Cardiac muscle cell (in vitro differentiated cells and primary cell): Measurements from ENCODE around the gene RBM22. TPM values are rescaled to one million over a fixed set of nuclear protein-coding genes. Genes with fewer than 3 reads are reported as not detected.

Experiments
- DNase-seq, 2 donors: peaks; one replicate each; pipeline versions ENCODE4 v3.0.0 to v3.0.0-alpha.2; 2010 to 2017; ENCODE audit warnings: low read depth in 1 of 2, low spot score in 1 of 2
- H3K27ac ChIP-seq: fragments of 200-600 bp; sonication (generic); 2 replicates; pipeline ENCODE4 v1.5.1; 2016
- H3K27me3 ChIP-seq: fragments of 200-600 bp; sonication (generic); 2 replicates; pipeline ENCODE4 v1.6.0; 2016; ENCODE audit warnings: control low read depth
- H3K36me3 ChIP-seq: fragments of 200-600 bp; sonication (generic); 2 replicates; pipeline ENCODE4 v1.5.1; 2016; ENCODE audit warnings: control low read depth
- H3K4me1 ChIP-seq: fragments of 200-600 bp; sonication (generic); 2 replicates; pipeline ENCODE4 v1.8.1; 2017; ENCODE audit warnings: low read depth, mild to moderate bottlenecking, mixed run types
- H3K4me3 ChIP-seq: fragments of 200-600 bp; sonication (generic); 2 replicates; pipeline ENCODE4 v1.5.1; 2016; ENCODE audit warnings: mild to moderate bottlenecking
- H3K9me3 ChIP-seq: fragments of 200-600 bp; sonication (generic); 2 replicates; pipeline ENCODE4 v1.5.1; 2017; ENCODE audit warnings: low read depth, mild to moderate bottlenecking, control low read depth
- CTCF ChIP-seq: IDR thresholded peaks from 2 replicates; pipeline ENCODE4 v1.5.1; 2012; ENCODE audit warnings: low read depth, mild to moderate bottlenecking, low read length
- polyA plus RNA-seq: library from polyadenylated mRNA; unstranded; fragments of >200 nt; fragmentation: Nextera tagmentation; extraction: Ambion mirVana; gene quantifications from 2 replicates; pipeline ENCODE4 v1.2.1, GENCODE V29; 2016
- total RNA-seq: library from RNA; depleted of rRNA; stranded (reverse); fragments of >200 nt; gene quantifications from 2 replicates; pipeline ENCODE4 v1.2.3, GENCODE V29; 2016

The RBM22 gene
- total and polyA plus RNA-seq, 2 experiments from 2014 or later: 33.0 to 39.0 TPM

- DNase-seq: no peak
- H3K4me1 ChIP-seq: peaks cover 10% of the 10 kb centered on the region
- no peaks in the 10 kb centered on the region for H3K9me3 ChIP-seq
- H3K4me3 ChIP-seq: no peak overlapping the region
- no peak overlapping the region for H3K27ac ChIP-seq
- TF ChIP-seq CTCF: no peak
- no peaks in the 10 kb centered on the region for H3K36me3 ChIP-seq
- H3K27me3 ChIP-seq: no peaks in the 10 kb centered on the region
Observed at GRCh38 chr5:150653762-150654556, 46.9 kb downstream of the RBM22 start.

- Histone ChIP-seq H3K4me3 (no peak overlapping the region), H3K27ac (no peak overlapping the region), H3K9me3 (no peaks in the 10 kb centered on the region), H3K36me3 (no peaks in the 10 kb centered on the region), H3K4me1 (peaks cover 10% of the 10 kb centered on the region), H3K27me3 (no peaks in the 10 kb centered on the region)
- TF ChIP-seq CTCF: peak; percentile 46
- peak in 1 of 2 donors; percentile 53 for DNase-seq
Observed at GRCh38 chr5:150653145-150653761, 47.6 kb downstream of the RBM22 start.

- Histone ChIP-seq H3K27me3 (no peaks in the 10 kb centered on the region), H3K4me1 (peaks cover 3% of the 10 kb centered on the region), H3K36me3 (no peaks in the 10 kb centered on the region), H3K27ac (no peak overlapping the region), H3K4me3 (no peak overlapping the region), H3K9me3 (no peaks in the 10 kb centered on the region)
- no peak for DNase-seq
- no peak for TF ChIP-seq CTCF
Observed at GRCh38 chr5:150651924-150652671, 48.8 kb downstream of the RBM22 start.

DNA sequence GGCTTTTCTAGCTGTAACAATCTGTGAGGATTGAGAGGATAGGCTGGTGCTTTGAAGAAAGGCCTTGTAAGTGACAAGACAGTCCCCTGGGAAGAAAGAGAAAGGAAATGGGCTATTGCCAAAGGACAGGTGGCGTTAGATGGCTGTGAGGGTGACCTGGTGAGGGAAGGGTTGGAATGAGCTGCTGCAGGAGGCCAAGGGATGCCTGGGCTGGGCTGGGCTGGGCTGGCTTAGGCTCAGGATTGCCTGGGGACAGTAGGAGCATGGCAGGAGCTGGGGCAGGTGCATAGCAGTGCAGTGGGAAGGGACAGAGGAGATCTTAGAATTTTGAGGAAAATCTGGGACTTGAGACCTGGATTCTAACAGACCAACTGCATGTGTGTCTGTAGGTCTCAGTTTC lies 49.5 kb downstream of the RBM22 start:
- Histone ChIP-seq H3K36me3 (no peaks in the 10 kb centered on the region), H3K4me1 (no peaks in the 10 kb centered on the region), H3K4me3 (no peak overlapping the region), H3K27ac (no peak overlapping the region), H3K9me3 (no peaks in the 10 kb centered on the region), H3K27me3 (no peaks in the 10 kb centered on the region)
- DNase-seq: no peak
- no peak for TF ChIP-seq CTCF

DNA sequence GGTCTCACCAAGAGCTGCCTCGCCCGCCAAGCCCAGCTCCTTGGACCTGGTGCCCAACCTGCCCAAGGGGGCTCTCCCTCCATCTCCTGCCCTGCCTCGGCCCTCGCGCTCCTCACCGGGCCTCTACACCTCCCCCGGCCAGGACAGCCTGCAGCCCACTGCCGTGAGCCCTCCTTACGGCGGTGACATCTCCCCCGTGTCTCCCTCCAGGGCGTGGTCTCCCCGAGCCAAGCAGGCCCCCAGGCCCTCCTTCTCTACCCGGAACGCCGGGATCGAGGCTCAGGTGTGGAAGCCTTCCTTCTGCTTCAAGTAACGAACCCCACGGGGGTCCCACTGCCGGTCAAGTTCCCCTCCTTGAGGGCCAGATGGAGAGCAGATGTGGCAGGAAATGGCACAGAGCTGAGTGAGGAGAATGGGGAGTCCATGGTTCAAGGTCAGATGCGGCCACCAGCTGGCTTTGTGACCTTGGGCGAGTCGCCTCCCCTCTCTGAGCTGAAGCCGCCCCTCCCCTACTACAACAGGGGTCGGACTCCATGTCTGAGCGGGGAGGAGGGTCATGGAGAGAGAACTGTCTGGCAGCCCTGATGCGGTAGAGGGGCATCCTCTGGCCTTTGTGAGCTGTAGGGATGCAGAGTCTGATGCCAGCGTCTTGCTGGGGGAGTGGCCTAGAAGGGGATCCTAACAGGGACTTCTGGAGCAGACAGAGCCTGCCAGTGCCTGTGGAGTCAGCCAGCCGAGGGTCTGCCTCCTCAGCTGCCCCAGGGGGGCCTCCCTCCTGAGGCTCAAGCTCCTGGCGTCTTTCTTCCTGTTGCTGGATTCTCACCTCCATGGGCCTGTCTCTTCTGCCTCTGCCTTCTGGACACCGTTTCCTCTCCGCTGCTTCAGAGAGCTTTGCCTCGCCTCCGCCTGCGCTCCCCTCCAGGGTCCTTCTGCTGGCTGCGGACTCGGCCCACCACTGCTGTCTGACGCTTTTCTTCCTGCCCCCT lies 50.5 kb downstream of the RBM22 start:
- Histone ChIP-seq H3K9me3 (no peaks in the 10 kb centered on the region), H3K36me3 (no peaks in the 10 kb centered on the region), H3K27ac (no peak overlapping the region), H3K27me3 (no peaks in the 10 kb centered on the region), H3K4me1 (peaks cover 6% of the 10 kb centered on the region), H3K4me3 (no peak overlapping the region)
- no peak for DNase-seq
- TF ChIP-seq CTCF: no peak
